Activated B cell treated with CpG ODN at 0.5 μM for 24 hours (primary cell): ENCODE results near the gene FBN2. TPM values are rescaled to one million over a fixed set of nuclear protein-coding genes. Genes with fewer than 3 reads are reported as not detected.
"Not testable (repeated sequence)": the region's sequence is repeated elsewhere in the genome, so short reads cannot be mapped to it uniquely, and the experiment has no call there.

Experiments
- ATAC-seq: fragments of 200-7000 bp; cut with Tn5 transposase; one replicate; pipeline ENCODE4 v1.10.0; 2021; ENCODE audit warnings: low read depth, mild to moderate bottlenecking, moderate library complexity
- CTCF ChIA-PET: fragments of 350-600 bp; sonication (Branson Sonifier 250); formaldehyde crosslinking; loops from one replicate; lab custom pipeline; 2021; ENCODE audit warnings: antibody characterized with exemption; lab: Charles Lee
- POLR2A ChIA-PET: fragments of 350-600 bp; sonication (Branson Sonifier 250); formaldehyde crosslinking; loops from one replicate; lab custom pipeline; 2021; ENCODE audit warnings: antibody characterized with exemption; lab: Charles Lee
- DNase-seq: peaks from one replicate; pipeline ENCODE4 v3.0.0; 2022
- H3K27ac Mint-ChIP-seq: one replicate; pipeline ENCODE4 v1.8.0; 2020; ENCODE audit warnings: mixed read lengths
- H3K27me3 Mint-ChIP-seq: one replicate; pipeline ENCODE4 v1.8.0; 2021; ENCODE audit warnings: mixed read lengths
- H3K36me3 Mint-ChIP-seq: one replicate; pipeline ENCODE4 v1.8.0; 2021; ENCODE audit warnings: low read depth, mixed read lengths
- H3K4me1 Mint-ChIP-seq: one replicate; pipeline ENCODE4 v1.8.0; 2021; ENCODE audit warnings: mixed read lengths
- H3K4me3 Mint-ChIP-seq: one replicate; pipeline ENCODE4 v1.8.0; 2020; ENCODE audit warnings: mild to moderate bottlenecking, mixed read lengths
- H3K9me3 Mint-ChIP-seq: one replicate; pipeline ENCODE4 v1.8.0; 2020; ENCODE audit warnings: mixed read lengths
- intact Hi-C: fragments of 100-400 bp; cut with micrococcal nuclease; formaldehyde crosslinking; loops from one replicate; pipeline ENCODE4 v1.15.1; 2024
- total RNA-seq: library from RNA; stranded (reverse); gene quantifications from 2 replicates; pipeline ENCODE4 v1.2.3, GENCODE V29; 2022
- TF ChIP-seq, protein P1 (sequence below): fragments of 200-600 bp; IDR thresholded peaks from one replicate; pipeline ENCODE4 v1.8.0; 2022; ENCODE audit warnings: antibody characterized with exemption, mild to moderate bottlenecking

FBN2 gene
- total RNA-seq, 1 donor from 2014 or later: not detected

DNA sequence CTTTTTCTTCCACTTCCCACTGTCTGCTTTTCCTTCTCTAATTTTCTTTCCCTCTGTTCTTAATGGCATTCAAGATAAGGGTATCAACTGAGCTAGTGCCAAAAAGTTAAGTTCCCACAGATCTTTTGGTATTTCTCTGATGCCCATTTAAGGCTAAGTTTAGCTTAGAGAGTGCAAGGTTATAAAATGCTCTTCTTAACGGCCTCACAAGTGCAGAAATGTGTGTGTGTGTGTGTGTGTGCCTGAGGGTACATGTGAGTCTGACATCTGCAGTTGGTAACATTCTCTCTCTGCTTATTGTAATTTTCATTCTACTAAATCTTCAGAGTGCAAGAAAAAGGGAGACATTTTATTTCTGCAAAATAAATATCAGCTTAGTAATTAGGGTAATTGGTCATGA is 24.2 kb downstream of the FBN2 start:
- no peaks in the 10 kb centered on the region for H3K4me1 Mint-ChIP-seq
- POLR2A ChIA-PET: no interaction called here
- no peak for DNase-seq
- no peak overlapping the region for H3K4me3 Mint-ChIP-seq
- H3K27me3 Mint-ChIP-seq: no peaks in the 10 kb centered on the region
- H3K9me3 Mint-ChIP-seq: no peaks in the 10 kb centered on the region
- no peak overlapping the region for H3K27ac Mint-ChIP-seq
- TF ChIP-seq, protein P1, sequence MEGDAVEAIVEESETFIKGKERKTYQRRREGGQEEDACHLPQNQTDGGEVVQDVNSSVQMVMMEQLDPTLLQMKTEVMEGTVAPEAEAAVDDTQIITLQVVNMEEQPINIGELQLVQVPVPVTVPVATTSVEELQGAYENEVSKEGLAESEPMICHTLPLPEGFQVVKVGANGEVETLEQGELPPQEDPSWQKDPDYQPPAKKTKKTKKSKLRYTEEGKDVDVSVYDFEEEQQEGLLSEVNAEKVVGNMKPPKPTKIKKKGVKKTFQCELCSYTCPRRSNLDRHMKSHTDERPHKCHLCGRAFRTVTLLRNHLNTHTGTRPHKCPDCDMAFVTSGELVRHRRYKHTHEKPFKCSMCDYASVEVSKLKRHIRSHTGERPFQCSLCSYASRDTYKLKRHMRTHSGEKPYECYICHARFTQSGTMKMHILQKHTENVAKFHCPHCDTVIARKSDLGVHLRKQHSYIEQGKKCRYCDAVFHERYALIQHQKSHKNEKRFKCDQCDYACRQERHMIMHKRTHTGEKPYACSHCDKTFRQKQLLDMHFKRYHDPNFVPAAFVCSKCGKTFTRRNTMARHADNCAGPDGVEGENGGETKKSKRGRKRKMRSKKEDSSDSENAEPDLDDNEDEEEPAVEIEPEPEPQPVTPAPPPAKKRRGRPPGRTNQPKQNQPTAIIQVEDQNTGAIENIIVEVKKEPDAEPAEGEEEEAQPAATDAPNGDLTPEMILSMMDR: no peak
- ATAC-seq: no peak
- no peaks in the 10 kb centered on the region for H3K36me3 Mint-ChIP-seq
- intact Hi-C loops: no loop called here
- CTCF ChIA-PET: no interaction called here

DNA sequence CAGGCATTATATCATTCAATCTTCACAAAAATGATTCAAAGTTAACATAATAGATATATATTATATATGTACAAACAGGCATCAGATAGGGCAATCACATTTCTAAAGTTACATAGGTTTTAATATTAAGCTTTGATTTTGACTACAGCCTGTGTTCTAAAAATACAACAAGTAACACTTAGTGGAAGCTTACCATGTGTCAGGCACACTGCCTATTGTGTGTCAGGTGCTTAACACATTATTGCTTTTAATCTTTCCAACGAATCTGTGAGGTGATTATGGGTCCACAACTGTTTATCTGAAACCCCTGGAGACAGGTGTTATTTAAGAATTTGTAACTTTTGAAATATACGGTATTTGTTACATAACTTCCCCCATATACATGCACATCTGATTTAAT is 25.2 kb downstream of the FBN2 start:
- POLR2A ChIA-PET: no interaction called here
- Mint-ChIP-seq H3K27ac (no peak overlapping the region), H3K4me3 (no peak overlapping the region), H3K4me1 (no peaks in the 10 kb centered on the region), H3K9me3 (no peaks in the 10 kb centered on the region), H3K27me3 (no peaks in the 10 kb centered on the region), H3K36me3 (no peaks in the 10 kb centered on the region)
- CTCF ChIA-PET: no interaction called here
- intact Hi-C loops: no loop called here
- DNase-seq (no peak), ATAC-seq (no peak)
- TF ChIP-seq, protein P1: no peak

DNA sequence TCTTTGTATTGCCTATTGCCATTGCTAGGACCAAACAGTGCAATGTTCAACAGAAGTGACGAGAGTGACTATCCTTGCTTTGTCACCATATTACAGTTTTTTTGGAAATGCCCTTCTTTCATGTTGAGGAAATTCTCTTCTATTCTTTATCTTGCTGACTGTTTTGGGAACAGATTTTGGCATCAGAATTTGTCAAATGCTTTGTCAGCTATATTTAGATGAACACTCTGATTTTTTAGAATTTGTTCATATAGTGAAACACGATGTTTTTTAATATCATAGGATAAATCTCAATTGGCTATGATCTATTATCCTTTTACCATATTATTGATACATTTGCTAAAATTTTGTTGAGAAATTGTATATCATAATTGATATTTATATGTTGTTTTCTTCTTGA is 31.4 kb downstream of the FBN2 start:
- POLR2A ChIA-PET: no interaction called here
- H3K27me3 Mint-ChIP-seq: no peaks in the 10 kb centered on the region
- CTCF ChIA-PET: no interaction called here

DNA sequence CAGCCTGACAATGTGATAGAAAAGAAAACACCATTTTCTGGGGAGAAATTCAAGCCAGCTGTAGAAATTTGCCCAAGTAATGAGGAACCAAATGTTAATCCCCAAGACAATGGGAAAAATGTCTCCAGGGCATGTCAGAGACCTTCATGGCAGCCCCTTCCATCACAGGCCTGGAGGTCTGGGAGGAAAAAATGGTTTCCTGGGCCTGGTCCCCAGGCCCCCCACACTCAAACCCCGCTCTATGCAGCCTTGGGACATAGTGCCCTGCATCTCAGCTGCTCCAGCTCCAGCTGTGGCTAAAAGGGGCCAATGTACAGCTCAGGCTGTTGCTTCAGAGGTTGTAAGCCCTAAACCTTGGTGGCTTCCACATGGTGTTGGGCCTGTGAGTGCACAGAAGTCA is 34.3 kb downstream of the FBN2 start:
- DNase-seq, H3K36me3 Mint-ChIP-seq, H3K27ac Mint-ChIP-seq, POLR2A ChIA-PET, intact Hi-C loops, CTCF ChIA-PET, H3K4me1 Mint-ChIP-seq, H3K4me3 Mint-ChIP-seq, ATAC-seq, H3K27me3 Mint-ChIP-seq: not testable (repeated sequence)
- H3K9me3 Mint-ChIP-seq: peaks cover 20% of the 10 kb centered on the region

More for the DNA sequence above, 31.4 kb downstream of the FBN2 start:
- ATAC-seq (no peak), DNase-seq (no peak)
- TF ChIP-seq, protein P1: no peak
- intact Hi-C loops: no loop called here
- Mint-ChIP-seq H3K36me3 (no peaks in the 10 kb centered on the region), H3K4me1 (no peaks in the 10 kb centered on the region), H3K9me3 (peaks cover 20% of the 10 kb centered on the region), H3K27ac (no peak overlapping the region), H3K4me3 (no peak overlapping the region)

DNA sequence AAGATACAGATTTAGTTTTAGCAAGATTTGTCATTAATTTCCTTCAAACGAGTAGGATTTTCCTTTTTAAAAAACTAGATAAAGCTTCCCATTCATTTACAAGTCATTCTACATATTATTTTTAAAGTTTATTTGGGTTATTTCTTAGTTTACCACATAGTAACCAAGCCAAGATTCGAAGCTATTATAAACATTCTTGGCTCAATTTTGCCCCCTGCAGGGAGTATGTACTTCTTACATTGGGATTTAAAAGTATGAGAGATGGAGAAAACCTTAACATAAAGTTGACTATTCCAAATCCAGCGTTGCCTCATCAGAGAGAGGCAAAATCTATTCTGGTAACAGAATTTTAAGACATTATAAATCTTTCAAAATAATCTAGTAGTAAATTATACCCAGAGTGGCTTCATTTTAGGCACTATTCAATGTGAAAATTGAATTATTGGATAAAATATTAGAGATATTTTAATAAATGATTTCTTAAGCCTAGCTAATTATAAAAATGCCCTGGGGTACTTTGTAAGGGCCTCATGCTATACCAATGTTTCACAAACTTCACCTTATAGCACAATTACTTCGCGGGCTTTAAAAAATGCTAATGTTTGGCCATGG is 39.1 kb downstream of the FBN2 start:
- H3K27ac Mint-ChIP-seq: no peak overlapping the region
- H3K36me3 Mint-ChIP-seq: no peaks in the 10 kb centered on the region
- ATAC-seq (no peak), DNase-seq (no peak)
- H3K9me3 Mint-ChIP-seq: peaks cover 12% of the 10 kb centered on the region
- no peak overlapping the region for H3K4me3 Mint-ChIP-seq
- intact Hi-C loops: loop anchor here (2.0 kb wide), 1 partner anchor 934 kb away; no protein-coding TSS in a partner anchor
- CTCF ChIA-PET: interaction anchor here (1.6 kb wide), 1 partner anchor 935 kb away, joined by 5 read pairs; no protein-coding TSS in a partner anchor
- H3K27me3 Mint-ChIP-seq: no peaks in the 10 kb centered on the region
- no peaks in the 10 kb centered on the region for H3K4me1 Mint-ChIP-seq
- POLR2A ChIA-PET: no interaction called here
- TF ChIP-seq, protein P1: no peak

DNA sequence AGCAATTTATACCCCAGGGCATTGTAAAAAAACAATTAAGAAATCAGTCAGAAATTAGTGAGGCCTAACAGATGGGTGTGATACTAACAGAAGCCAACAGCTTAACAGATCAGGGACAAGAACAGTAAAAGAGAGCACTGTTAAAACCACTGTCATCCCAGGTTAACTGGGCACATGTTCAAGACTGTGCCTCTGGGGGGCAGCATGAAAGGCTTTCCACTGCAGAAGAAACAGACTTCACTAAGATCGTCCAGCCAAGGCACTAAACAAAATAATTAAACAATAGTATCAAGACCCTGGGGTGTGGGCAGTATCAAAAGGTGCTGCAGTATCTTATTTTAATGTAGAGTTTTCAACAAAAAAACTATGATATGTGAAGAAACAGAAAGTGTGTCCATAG is 43.5 kb downstream of the FBN2 start:
- POLR2A ChIA-PET: no interaction called here
- Mint-ChIP-seq H3K4me1 (no peaks in the 10 kb centered on the region), H3K27ac (no peak overlapping the region), H3K9me3 (peaks cover 4% of the 10 kb centered on the region), H3K27me3 (no peaks in the 10 kb centered on the region), H3K36me3 (no peaks in the 10 kb centered on the region), H3K4me3 (no peak overlapping the region)
- no peak for ATAC-seq
- CTCF ChIA-PET: no interaction called here
- intact Hi-C loops: no loop called here
- DNase-seq: no peak
- TF ChIP-seq, protein P1: no peak
